ENCODE results near the gene TUBB8.

The TUBB8 gene

GRCh38 chr10:48996-49395 is at the start of gene TUBB8:
Gene TUBB8 (minus strand): TSS chr10:49296. CDS start chr10:49238, 58 bp downstream.
- Histone ChIP-seq H4K20me1 (ENCODE audit: insufficient read depth, low read length, poor library complexity, severe bottlenecking) (no peaks in the 10 kb centered on the region), H3K9me2 (replicated peaks; ENCODE audit: low read depth, low read length) (no peaks in the 10 kb centered on the region)

GRCh38 chr10:96466-96865 is 47.4 kb upstream of the TUBB8 start:
- H3K79me2 ChIP-seq (ENCODE audit: insufficient read depth, low read length): no peaks in the 10 kb centered on the region
- no peaks in the 10 kb centered on the region for H3K4me1 ChIP-seq (ENCODE audit: insufficient read depth, low read length, poor library complexity, severe bottlenecking)
- no peak overlapping the region for H2AFZ ChIP-seq (ENCODE audit: low read length)
- no peaks in the 10 kb centered on the region for H4K20me1 ChIP-seq (ENCODE audit: insufficient read depth, low read length, poor library complexity, severe bottlenecking)
- no peak overlapping the region for H3K4me3 ChIP-seq (ENCODE audit: low read length, poor library complexity, severe bottlenecking)
- no peaks in the 10 kb centered on the region for H3K36me3 ChIP-seq (ENCODE audit: insufficient read depth, low read length)
- H3K9me3 ChIP-seq (ENCODE audit: insufficient read depth, low read depth, low read length): peaks cover 7% of the 10 kb centered on the region; the same call in 1 of the 2 replicates
- H3F3A ChIP-seq (ENCODE audit: low read depth): no peaks in the 10 kb centered on the region
- no peaks in the 10 kb centered on the region for H3K9me2 ChIP-seq (replicated peaks; ENCODE audit: low read depth, low read length)
- H3K4me2 ChIP-seq (ENCODE audit: low read depth, low read length, poor library complexity, severe bottlenecking): no peak overlapping the region
- no peak for TF ChIP-seq EZH2phosphoT487 (IDR thresholded peaks at IDR 0.05; ENCODE audit: borderline replicate concordance)
- no peak for TF ChIP-seq CTCF (conservative IDR thresholded peaks at IDR 0.05; ENCODE audit: low read length)
- H3K9ac ChIP-seq (ENCODE audit: low read depth, low read length, poor library complexity, severe bottlenecking): no peak overlapping the region
- H3K27me3 ChIP-seq (ENCODE audit: insufficient read depth, low read length, poor library complexity, severe bottlenecking): no peaks in the 10 kb centered on the region

More at GRCh38 chr10:48996-49395, at the start of gene TUBB8:
- H3K9me3 ChIP-seq (ENCODE audit: insufficient read depth, low read depth, low read length): no peaks in the 10 kb centered on the region
- H3F3A ChIP-seq (ENCODE audit: low read depth): no peaks in the 10 kb centered on the region
- no peaks in the 10 kb centered on the region for H3K4me1 ChIP-seq (ENCODE audit: insufficient read depth, low read length, poor library complexity, severe bottlenecking)
- H3K9ac ChIP-seq (ENCODE audit: low read depth, low read length, poor library complexity, severe bottlenecking): no peak within 1 kb of the TSS
- H3K79me2 ChIP-seq (ENCODE audit: insufficient read depth, low read length): no peaks in the 10 kb centered on the region
- no peaks in the 10 kb centered on the region for H3K36me3 ChIP-seq (ENCODE audit: insufficient read depth, low read length)
- H3K27me3 ChIP-seq (ENCODE audit: insufficient read depth, low read length, poor library complexity, severe bottlenecking): no peaks in the 10 kb centered on the region
- TF ChIP-seq CTCF (conservative IDR thresholded peaks at IDR 0.05; ENCODE audit: low read length) (no peak), EZH2phosphoT487 (IDR thresholded peaks at IDR 0.05; ENCODE audit: borderline replicate concordance) (no peak)
- no peak within 1 kb of the TSS for H3K4me3 ChIP-seq (ENCODE audit: low read length, poor library complexity, severe bottlenecking)
- no peak within 1 kb of the TSS for H3K4me2 ChIP-seq (ENCODE audit: low read depth, low read length, poor library complexity, severe bottlenecking)
- H2AFZ ChIP-seq (ENCODE audit: low read length): no peak within 1 kb of the TSS

GRCh38 chr10:95356-96115 is 46.4 kb upstream of the TUBB8 start:
- H3K4me2 ChIP-seq (ENCODE audit: low read depth, low read length, poor library complexity, severe bottlenecking): no peak overlapping the region
- no peaks in the 10 kb centered on the region for H4K20me1 ChIP-seq (ENCODE audit: insufficient read depth, low read length, poor library complexity, severe bottlenecking)
- H3K9me2 ChIP-seq (replicated peaks; ENCODE audit: low read depth, low read length): no peaks in the 10 kb centered on the region
- H3K36me3 ChIP-seq (ENCODE audit: insufficient read depth, low read length): no peaks in the 10 kb centered on the region
- H3K4me3 ChIP-seq (ENCODE audit: low read length, poor library complexity, severe bottlenecking): no peak overlapping the region
- H3K4me1 ChIP-seq (ENCODE audit: insufficient read depth, low read length, poor library complexity, severe bottlenecking): no peaks in the 10 kb centered on the region
- H3K9ac ChIP-seq (ENCODE audit: low read depth, low read length, poor library complexity, severe bottlenecking): no peak overlapping the region
- no peaks in the 10 kb centered on the region for H3F3A ChIP-seq (ENCODE audit: low read depth)
- TF ChIP-seq EZH2phosphoT487 (IDR thresholded peaks at IDR 0.05; ENCODE audit: borderline replicate concordance): no peak
- no peak overlapping the region for H2AFZ ChIP-seq (ENCODE audit: low read length)
- H3K27me3 ChIP-seq (ENCODE audit: insufficient read depth, low read length, poor library complexity, severe bottlenecking): no peaks in the 10 kb centered on the region
- H3K9me3 ChIP-seq (ENCODE audit: insufficient read depth, low read depth, low read length): peaks cover 4% of the 10 kb centered on the region; the same call in 1 of the 2 replicates
- no peaks in the 10 kb centered on the region for H3K79me2 ChIP-seq (ENCODE audit: insufficient read depth, low read length)
